NK-92 treated with Interleukin-12 subunit alpha and Interleukin-12 subunit beta, amount 100 ng/mL, for 24 hours (cell line): ENCODE data around the gene ZDHHC21.
"Not testable (repeated sequence)": the region's sequence is repeated elsewhere in the genome, so short reads cannot be mapped to it uniquely, and the experiment has no call there.

Experiments used
- DNase-seq: peaks from one replicate; lab custom pipeline; 2025; lab: John Stamatoyannopoulos, UW

Gene ZDHHC21

DNA sequence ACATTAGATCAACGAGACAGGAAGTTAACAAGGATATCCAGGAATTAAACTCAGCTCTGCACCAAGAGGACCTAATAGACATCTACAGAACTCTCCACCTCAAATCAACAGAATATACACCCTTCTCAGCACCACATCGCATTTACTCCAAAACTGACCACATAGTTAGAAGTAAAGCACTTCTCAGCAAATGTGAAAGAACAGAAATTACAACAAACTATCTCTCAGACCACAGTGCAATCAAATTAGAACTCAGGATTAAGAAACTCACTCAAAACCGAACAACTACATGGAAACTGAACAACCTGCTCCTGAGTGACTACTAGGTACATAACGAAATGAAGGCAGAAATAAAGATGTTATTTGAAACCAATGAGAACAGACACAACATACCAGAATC lies 10.6 kb downstream of the ZDHHC21 start:
- not testable (repeated sequence) for DNase-seq

- DNase-seq, result no peak
Measured at GRCh38 chr9:14678776-14679175, 14.5 kb downstream of the ZDHHC21 start.

- no peak for DNase-seq
Measured at GRCh38 chr9:14677872-14678271, 15.4 kb downstream of the ZDHHC21 start.

DNA sequence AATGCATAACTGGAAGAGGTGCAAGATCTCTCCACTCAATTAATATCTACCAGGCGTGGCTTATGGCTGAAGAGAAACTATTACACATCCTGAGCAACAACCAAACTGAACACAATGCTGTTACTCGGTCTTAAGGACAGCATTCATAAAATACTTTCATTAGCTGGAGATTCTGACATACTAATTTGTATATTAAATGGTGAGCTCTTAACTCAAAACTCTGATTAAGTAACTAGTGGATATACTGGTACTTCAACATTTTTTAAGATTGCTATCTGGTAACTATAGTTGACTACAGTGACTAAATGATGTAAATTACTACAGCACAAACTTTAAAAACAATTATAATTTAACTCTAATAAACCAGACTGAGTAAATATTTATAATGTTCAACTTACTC lies 15.8 kb downstream of the ZDHHC21 start:
- no peak for DNase-seq

DNA sequence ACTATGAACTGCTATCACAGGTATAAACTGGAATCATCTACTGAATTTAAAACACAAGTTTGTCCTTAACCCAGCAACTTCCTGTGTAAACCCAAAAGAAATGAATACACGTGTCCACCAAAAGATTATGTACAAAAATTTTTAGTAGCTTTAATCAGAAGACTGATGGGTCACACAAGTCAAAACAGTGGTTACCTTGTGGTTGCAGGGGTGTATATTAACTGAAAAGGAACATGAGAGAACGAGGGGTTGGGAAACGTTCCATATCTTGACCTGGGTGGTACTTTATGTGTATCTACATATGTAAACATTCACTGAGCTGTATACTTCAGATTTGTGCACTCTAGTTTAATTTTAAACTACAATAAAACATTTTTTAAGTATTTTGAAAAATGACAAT lies 18.6 kb downstream of the ZDHHC21 start:
- DNase-seq, result no peak

DNA sequence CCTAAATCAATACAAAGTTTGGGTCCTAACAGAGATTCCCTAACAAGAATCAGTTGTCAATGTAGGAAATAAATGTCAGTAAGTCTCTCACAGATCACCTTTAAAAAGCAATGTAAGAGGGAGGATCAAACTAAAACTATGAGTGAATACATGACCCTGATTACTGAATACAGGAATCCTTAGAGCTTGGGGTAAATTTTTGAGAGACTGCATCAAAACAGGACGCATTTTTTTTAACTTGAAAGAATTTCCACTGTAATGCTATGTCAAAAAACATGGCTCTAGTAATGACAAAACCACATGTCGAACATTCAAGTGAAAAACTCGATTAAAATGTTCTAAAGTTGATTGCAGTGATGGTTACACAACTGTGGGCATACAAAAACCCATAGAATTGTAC lies 21.9 kb downstream of the ZDHHC21 start:
- no peak for DNase-seq

- DNase-seq, result no peak
Measured at GRCh38 chr9:14670718-14671117, 22.5 kb downstream of the ZDHHC21 start.

DNA sequence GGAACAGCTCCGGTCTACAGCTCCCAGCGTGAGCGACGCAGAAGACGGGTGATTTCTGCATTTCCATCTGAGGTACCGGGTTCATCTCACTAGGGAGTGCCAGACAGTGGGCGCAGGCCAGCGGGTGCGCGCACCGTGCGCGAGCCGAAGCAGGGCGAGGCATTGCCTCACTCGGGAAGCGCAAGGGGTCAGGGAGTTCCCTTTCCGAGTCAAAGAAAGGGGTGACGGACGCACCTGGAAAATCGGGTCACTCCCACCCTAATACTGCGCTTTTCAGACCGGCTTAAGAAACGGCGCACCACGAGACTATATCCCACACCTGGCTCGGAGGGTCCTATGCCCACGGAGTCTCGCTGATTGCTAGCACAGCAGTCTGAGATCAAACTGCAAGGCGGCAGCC lies 29.2 kb downstream of the ZDHHC21 start:
- not testable (repeated sequence) for DNase-seq

DNA sequence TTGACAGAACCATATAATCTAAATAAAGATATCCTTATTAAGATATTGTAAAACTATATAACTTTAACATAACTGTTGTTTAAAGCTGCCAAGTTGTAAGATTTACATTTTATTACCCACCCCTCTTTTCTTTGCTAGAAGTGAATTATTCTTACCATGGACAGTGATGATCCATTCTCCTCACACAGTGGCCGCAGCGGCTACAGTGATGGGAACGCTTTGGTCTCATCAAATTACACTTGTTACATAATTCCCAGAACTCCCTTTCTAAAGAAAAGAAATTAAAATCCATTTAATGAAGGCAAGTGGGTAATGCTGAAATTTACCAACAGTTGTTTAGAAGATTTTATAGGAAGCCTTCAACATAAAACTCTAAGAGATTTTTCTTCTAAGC lies 31.2 kb downstream of the ZDHHC21 start:
- DNase-seq, result no peak

DNA sequence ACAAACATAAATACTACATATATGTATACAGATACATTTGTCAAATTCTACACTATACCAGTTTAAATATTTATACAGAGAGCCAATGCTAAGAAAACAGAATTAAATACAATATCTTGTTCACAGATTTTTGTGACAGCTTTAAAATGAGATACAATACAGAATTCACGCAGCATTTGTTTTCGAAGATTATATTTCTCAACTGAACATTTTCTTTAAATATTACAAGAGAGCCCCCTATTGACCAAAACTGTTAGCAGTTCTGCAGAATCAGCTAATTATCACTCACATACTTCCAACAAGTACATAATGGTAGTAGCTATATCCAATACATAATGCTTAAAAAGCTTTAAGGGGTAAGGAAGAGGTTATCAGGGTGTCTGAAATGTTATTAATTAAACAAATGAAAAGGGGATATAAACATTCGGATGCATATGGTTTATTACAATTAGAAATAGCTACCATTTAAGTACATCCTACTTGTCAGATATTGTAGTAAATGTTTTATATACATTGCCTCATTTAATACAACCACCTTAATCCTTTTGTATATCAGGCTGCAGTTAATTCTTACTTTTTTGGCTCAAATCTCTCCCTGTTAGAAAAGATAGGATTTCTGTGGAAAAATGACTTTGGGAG lies 31.7 kb downstream of the ZDHHC21 start:
- DNase-seq, result no peak

DNA sequence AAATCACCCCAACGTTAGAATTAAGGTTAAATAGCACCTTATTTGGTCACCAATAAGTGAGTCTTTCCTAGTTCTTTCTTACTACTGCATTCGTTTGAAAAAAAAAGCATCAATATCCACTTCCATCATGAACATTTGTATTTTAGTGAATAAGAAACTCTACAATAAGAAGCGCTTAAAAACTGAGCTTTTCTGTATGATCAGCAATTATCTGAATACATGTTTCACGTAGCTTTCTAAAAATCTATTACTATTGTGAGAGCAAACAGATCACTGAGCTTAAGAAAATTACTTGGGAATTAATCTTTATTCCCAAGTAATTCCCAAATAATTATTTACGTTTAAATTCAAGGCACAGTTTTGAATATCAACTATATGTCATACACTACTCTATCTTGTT lies 32.5 kb downstream of the ZDHHC21 start:
- no peak for DNase-seq

DNA sequence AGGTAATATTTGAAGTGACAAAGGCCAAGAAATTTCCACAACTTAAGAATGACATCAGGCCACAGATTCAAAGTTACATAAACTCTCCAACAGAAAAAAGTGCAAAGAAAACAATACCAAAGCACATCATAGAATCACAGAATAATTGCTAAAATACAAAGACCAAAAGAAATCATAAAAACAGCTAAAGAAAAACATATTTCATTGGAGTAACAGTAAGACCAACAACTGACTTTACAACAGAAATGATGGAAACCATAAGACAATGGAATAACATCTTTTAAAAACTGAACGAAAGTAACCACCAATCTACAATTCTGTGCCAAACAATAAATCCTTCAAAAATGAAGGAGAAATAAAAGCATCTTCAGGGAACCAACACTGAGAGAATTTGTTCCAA lies 38.3 kb downstream of the ZDHHC21 start:
- DNase-seq, result no peak

GRCh38 chr9:14653511-14653910 lies 39.7 kb downstream of the ZDHHC21 start:
- DNase-seq, result no peak

DNA sequence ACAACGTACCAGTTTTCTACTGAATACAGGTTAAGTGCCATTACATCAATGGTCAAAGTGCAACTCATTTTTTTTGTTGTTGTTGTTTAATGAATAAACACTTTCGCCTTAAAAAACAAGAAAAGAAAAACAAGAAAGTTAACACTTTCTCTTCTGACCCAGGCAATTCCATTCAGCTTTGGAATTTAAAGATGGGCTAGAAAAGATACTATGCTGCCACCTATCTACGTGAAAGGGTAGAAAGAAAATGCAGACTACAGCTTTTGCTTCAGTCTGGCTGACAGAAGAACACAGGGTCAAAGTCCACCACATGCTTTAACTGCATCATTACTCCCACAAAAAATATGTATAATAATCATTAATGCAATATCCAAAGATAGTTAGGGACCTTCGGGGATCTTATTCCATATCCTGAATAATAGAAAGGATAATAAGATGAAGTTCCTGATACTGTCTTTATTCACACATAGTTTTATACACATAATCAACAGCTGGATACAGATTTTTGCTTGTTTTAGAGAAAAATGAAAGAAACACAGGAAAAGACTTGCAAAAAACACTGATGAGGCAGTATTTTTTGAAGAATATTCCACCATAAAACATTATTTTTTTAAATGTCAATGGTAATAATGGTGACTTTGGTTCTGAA lies 40.4 kb downstream of the ZDHHC21 start:
- DNase-seq, result no peak

- no peak for DNase-seq
Measured at GRCh38 chr9:14650596-14650995, 42.6 kb downstream of the ZDHHC21 start.

DNA sequence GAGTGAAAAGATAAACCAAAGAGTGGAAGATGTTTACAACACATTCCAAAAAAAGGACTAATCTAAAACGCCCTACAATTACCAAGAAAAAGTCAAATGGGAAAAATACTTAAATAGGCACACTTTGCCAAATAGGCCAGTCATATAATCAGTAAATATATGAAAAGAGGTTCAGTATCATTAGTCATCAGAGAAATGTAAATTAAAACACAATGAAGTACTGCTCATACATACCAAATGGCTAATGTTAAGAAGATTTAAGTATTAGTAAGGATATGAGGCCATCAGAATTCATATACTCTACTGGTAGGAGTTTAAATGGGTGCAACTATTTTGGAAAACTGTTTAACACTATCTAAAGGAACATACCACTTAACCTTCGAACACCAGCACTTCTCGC lies 47.6 kb downstream of the ZDHHC21 start:
- no peak for DNase-seq

DNA sequence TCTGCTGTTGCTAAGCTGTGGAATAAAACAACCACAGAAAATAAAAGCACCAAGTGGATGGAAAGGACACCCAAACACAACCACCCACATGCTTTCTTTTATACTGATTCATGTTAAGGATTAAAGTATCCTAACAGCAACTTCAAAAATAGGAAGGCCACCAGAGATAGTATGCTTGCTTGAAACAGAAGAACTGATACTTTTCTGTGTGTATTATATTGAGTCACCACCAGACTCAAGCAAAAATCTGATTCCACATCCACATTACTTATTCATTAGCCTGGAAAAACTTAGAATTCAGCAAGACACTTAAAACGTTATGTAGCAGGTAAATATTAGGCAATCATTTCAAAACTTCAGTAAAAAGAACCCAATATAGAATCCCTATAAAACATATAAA lies 52.3 kb downstream of the ZDHHC21 start:
- no peak for DNase-seq

GRCh38 chr9:14640294-14640693 lies 52.9 kb downstream of the ZDHHC21 start:
- DNase-seq, result no peak

- DNase-seq, result no peak
Measured at GRCh38 chr9:14633906-14634565, 59.2 kb downstream of the ZDHHC21 start.

DNA sequence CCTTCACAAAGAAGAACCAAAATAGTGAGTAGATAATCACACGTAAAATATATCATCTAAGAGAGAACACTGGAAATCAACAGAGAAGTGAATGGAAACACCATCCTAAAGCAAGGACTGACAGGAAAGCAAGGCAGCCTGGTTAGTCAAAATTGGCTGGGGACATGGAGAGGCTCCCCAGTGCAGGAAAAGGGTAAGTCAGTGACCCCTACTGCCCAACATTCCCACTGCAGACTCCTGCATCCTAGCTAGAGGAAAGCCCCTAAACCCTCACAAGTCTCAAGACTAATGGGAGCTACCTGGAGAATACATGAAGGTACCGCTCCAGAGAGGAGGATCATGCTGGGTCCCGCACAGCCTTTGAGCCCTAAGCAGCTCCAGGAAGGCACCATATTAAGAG lies 60.1 kb downstream of the ZDHHC21 start:
- DNase-seq, result no peak

DNA sequence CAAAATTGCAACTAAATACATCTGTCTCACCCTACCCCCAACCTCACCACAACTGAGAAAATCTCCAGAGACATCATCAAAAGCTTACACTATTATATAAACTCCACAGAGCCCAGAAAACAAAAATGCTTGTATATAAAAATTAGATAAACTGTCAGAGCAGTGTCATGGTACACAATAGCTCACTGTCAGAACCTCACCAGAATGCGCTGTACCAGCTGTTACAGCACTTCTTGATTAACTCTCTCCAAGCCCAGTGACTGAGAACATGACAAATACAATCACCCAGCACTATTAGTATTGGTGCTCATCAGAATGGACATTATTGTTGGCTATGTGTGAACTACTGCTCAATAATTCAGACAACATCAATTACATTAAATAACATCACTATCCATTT lies 65.7 kb downstream of the ZDHHC21 start:
- no peak for DNase-seq

GRCh38 chr9:14618836-14619420 lies 74.3 kb downstream of the ZDHHC21 start:
- DNase-seq, result no peak
